CD4-positive, alpha-beta T cell treated with Interleukin-4 for 1 hour (primary cell): ENCODE measurements around the gene KRTAP1-4.
"Not testable (repeated sequence)": the region's sequence is repeated elsewhere in the genome, so short reads cannot be mapped to it uniquely, and the experiment has no call there.

ENCODE experiments used
- DNase-seq, 2 donors: peaks; one replicate each; pipeline ENCODE4 v3.0.0-alpha.2; 2020 to 2022

Gene KRTAP1-4

DNA sequence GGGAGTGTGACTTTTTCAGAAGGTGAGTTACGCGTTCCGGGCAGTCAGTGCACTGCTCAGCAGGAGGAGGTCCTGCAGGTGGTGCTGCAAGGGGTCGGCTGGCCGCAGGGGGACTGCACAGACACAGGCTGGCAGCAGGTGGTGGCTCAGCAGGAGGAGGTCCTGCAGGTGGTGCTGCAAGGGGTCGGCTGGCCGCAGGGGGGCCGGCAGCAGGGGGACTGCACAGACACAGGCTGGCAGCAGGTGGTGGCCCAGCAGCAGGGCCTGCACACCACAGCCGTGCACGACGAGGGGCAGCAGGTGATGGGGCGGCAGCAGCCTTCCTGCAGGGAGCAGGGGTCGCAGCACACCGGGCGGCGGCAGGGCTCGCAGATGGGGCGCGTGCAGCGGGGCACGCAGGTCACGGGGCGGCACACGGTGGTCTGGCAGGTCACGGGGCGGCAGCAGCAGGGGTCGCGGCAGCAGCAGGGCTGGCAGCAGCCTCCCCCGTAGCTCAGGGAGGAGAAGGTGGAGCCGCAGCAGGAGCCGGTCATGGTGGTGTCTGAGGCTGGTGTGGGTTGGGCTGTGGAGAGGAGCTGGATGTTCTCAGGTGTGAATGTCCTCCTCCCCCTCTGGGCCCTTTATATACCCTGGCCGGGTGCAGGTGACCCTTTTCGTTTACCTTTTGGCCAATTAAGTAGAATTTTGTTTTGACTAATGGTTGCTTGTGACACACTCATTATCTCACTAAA lies 16.9 kb upstream of the KRTAP1-4 start, which contains the start of gene KRTAP2-1:
Gene KRTAP2-1, minus strand, starts transcription at position 582 of the 731 bp plus-strand sequence. Its CDS starts 49 bp downstream, at position 533.
- not testable (repeated sequence) for DNase-seq

DNA sequence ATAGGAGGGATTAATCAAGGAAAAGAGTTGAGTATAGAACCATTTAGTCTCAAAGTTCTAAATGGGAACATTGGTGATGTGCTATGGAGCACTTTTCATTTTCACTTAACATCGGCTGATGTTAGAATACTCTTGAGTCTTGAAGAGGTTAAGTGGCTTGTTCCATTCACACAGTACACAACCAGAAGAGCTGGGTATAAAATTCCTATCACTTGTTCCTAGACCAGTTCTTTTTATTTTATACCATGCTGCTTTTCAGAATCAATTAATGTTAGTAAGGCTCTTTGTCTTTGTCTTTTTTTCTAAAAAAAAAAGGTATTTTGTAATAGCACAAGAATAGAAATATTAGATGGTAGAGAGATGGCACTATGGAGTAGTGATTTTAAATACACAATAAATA lies 13.0 kb upstream of the KRTAP1-4 start:
- no peak for DNase-seq

DNA sequence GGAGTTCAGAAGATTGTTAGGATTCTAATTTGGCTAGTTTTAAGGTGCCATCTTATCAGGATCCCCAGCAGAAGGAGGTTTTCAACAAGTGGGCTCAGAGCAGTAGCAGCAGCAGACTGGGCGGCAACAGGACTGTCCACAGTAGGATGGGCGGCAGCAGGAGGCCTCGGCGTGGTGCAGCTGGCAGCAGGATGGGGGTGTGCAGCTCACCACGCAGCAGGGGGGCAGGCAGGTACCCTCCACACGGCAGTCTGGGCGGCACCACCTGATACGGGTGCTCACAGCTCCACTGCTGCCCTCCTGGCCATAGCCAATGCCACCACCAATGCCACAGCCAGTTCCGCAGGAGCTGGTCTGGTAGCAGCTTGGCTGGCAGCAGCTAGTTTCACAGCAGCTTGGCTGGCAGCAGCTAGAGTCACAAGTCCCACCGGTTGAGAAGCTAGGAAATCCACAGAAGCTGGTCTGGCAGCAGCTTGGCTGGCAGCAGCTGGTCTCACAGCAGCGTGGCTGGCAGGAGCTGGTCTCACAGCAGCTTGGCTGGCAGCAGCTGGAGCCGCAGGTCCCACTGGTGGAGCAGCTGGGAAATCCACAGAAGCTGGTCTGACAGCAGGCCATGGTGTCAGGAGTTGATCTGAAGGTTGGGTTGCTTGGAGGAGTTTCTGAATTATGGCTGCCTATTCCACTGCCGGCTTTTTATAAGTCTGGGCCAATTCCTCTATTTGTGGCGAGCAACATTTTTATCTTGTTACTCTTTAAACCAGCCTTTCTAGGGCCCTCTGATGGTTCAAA lies 11.0 kb upstream of the KRTAP1-4 start, which contains the start of gene KRTAP1-1:
Gene KRTAP1-1, minus strand, starts transcription at position 668 of the 789 bp plus-strand sequence. Its CDS starts 53 bp downstream, at position 615.
- DNase-seq = not testable (repeated sequence)

DNA sequence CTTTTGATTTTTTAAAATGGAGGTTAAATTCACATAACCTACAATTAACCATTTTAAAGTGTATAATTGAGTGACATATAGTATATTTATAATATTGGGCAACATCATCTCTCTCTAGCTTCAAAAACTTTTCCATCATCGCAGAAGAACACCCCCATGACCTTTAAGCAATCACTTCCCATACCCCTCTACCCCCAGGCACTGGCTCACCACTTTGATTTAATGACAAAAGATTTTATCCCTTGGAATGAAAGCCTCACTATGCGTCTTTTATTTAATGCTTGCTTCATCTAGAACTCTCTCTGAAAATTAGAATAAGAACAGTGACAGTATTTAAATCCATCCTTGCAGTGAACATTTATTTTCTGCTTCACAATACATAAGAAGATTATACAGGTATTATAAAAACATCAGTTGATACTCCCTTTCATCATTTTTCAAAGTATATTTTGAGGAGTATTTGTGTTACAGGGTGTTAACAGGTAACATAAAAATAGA lies 7.9 kb upstream of the KRTAP1-4 start:
- DNase-seq = no peak

DNA sequence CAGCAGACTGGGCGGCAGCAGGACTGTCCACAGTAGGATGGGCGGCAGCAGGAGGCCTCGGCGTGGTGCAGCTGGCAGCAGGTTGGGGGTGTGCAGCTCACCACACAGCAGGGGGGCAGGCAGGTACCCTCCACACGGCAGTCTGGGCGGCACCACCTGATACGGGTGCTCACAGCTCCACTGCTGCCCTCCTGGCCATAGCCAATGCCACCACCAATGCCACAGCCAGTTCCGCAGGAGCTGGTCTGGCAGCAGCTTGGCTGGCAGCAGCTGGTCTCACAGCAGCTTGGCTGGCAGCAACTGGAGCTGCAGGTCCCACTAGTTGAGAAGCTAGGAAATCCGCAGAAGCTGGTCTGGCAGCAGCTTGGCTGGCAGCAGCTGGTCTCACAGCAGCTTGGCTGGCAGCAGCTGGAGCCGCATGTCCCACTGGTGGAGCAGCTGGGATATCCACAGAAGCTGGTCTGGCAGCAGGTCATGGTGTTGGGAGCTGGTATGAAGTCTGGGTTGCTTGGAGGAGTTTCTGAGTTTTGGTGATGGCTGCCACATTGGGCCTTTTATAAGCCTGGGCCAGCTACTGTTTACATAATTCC lies 4.4 kb upstream of the KRTAP1-4 start, which contains the start of gene KRTAP1-3:
Gene KRTAP1-3, minus strand, starts transcription at position 529 of the 590 bp plus-strand sequence. Its CDS starts 53 bp downstream, at position 476.
- DNase-seq = not testable (repeated sequence)

DNA sequence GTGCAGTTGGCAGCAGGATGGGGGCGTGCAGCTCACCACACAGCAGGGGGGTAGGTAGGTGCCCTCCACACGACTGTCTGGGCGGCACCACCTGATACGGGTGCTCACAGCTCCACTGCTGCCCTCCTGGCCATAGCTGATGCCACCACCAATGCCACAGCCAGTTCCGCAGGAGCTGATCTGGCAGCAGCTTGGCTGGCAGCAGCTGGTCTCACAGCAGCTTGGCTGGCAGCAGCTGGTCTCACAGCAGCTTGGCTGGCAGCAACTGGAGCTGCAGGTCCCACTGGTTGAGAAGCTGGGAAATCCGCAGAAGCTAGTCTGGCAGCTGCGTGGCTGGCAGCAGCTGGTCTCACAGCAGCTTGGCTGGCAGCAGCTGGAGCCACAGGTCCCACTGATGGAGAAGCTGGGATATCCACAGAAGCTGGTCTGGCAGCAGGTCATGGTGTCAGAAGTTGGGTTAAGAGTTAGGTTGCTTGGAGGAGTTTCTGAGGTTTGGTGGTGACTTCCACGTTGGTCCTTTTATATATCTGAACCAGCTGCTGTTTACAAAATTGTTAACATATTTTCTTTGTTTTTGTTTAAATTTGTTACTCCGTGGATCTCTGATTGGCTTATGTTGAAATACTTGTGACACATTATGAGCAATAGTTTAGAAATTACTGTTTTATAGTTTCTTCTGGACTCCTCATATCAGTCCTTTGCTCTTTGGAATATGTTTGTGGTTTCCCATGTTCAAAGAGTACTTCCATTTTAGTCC lies 3.1 kb downstream of the KRTAP1-4 start, which contains the start of gene KRTAP1-5:
Gene KRTAP1-5, minus strand, starts transcription at position 494 of the 757 bp plus-strand sequence. Its CDS starts 53 bp downstream, at position 441.
- DNase-seq = no peak

DNA sequence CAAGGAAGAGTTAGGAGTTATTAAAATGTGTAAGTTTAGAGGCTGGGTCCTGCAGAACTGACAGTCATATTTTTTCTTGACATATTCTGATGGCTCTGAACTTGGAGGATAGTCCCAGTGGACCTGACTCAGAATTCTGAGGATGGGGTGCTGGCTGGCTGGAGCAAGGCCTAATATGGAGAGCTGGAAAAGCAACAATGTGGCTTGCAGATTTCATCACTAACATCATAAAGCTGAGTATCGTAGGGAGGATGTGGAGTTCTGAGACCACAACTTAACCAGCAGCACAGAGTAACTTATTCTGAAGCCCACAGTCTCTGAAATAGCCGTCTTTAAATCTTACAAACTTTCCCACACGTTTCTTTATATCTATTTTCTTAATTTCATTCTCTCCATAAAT lies 5.3 kb downstream of the KRTAP1-4 start:
- DNase-seq = no peak

DNA sequence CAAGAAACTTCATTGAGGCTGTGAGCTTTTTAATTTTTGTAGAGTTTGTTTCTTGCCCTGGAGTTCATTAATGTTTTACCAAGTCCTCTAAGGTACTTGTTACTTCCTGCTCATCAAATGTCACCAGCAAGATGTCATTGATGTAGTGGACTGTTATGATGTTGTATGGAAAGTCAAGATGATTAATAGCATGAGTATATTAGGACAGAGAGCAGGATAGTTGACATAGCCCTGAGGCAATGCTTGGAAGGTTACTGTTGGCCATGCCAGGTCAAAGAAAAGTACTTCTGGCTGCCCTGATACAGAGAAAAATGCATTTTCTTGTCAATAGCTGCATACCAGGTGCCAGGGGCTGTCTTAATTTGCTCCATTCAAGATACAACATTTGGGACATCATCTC lies 9.7 kb downstream of the KRTAP1-4 start:
- DNase-seq = no peak

DNA sequence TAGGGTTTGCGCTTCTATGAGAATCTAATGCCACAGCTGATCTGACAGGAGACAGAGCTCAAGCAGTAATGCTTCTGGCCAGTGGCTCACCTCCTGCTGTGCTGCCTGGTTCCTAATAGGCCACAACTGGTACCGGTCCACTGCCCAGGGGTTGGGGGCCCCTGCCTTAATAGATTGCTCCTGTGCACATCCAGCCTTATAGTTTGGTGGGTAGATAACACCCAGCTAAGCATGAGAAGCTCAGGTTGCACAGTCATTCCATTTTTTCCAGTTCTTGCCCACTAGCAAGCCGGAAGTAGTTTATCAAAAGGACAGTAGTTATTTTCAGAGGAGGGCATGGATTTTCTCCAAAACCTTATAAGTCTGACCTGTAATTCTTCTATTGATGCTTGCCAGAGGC lies 10.6 kb downstream of the KRTAP1-4 start:
- no peak for DNase-seq

DNA sequence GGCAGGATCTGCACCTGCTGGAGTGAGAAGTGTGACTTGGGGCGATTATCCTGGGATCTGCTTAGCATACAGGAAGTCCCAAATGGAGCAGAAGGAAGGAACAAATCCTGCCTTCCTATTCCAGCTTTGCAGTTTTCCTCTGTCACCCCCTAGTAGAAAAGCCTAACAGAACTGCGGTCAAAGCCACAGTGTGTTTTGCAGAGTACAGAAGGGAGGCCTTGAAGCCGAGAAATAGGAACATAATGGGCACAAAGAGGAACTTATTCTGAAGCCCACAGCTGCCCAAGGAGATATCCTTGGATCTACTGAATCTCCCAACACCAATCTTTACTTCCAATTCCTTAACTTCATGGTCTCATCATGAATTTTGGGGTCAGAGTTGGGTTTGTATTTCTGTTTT lies 11.5 kb downstream of the KRTAP1-4 start:
- DNase-seq = no peak

DNA sequence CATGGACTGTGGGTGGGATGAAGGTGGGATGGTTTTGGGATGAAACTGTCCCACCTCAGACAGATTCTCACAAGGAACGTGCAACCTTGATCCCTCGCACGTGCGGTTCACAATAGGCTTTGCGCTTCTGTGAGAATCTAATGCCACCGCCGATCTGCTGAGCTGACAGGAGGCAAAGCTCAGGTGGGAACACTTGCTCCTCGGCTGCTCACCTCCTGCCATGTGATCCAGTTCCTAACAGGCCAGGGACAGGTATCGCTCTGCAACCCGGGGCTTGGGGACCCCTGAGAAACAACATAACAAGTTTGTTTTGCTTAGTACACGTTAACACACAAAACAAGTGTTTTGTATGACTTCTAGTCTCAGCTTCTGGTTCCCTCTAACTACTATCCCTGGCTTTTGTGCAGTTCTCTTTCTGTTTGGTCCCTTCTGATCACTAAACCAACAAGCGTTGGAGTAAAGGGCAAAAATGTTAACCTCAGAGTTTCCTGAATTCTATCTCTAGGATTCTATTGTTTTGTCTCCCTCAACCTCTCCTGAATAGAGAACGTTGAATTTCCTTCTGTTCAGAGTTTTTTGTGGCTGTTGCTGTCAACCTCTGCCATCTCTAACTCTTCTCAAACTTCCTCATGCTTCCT lies 13.3 kb downstream of the KRTAP1-4 start:
- DNase-seq = no peak

DNA sequence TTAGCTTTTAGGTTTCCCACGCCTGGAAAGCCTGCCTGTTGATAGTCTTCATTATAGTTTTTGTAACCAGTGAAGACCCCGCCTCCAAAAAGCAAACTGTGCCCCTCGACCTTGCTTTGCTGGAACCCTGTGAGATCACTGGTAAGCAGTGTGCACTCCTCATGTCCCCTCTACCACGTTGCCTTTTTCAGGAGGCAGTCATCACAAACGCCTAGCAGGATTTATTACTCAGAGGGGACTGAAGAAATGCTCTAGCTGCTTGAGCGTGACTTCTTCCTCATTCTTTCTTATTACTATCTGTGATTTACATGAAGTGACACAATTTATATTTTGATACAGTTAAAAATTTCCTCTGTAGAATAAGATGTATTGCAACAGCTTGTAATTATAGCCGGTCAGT lies 14.5 kb downstream of the KRTAP1-4 start:
- DNase-seq = no peak

DNA sequence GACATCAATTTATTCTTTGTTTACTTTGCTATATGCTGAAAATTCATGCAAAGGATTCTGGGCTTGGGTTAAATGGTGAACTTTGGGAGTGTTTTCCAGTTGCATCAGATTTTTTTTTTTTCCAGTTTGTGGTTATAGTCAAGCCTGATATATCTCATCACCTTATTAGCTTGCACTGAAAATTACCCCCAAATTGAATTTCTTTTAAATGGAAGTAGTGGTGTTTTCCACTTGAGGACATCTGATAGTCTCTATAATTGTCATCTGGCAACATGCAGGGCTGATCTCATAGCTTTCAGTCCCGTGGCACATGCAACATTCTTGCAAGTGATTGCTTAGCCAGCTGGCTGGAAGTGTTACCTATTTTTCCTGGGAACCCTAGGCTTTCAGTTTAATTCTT lies 16.4 kb downstream of the KRTAP1-4 start:
- no peak for DNase-seq

DNA sequence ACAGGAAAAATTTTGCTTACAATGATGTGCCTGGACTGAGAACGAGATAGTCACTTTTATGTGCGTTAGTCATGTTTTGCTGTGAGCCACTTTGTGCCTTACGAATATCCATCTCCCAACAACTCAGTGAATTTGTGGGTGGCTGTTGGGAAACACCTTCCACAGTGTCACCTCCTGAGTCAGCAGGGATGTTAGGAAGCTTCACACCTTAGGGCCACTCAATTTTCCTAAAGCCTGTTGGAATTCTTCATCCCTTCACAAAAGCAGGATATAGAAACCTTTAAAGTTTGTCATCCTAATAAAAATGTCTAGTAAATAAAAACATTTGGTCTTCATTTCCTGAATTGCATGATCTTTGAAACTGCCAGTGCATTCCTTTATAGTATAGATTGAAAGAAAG lies 16.8 kb downstream of the KRTAP1-4 start:
- no peak for DNase-seq

DNA sequence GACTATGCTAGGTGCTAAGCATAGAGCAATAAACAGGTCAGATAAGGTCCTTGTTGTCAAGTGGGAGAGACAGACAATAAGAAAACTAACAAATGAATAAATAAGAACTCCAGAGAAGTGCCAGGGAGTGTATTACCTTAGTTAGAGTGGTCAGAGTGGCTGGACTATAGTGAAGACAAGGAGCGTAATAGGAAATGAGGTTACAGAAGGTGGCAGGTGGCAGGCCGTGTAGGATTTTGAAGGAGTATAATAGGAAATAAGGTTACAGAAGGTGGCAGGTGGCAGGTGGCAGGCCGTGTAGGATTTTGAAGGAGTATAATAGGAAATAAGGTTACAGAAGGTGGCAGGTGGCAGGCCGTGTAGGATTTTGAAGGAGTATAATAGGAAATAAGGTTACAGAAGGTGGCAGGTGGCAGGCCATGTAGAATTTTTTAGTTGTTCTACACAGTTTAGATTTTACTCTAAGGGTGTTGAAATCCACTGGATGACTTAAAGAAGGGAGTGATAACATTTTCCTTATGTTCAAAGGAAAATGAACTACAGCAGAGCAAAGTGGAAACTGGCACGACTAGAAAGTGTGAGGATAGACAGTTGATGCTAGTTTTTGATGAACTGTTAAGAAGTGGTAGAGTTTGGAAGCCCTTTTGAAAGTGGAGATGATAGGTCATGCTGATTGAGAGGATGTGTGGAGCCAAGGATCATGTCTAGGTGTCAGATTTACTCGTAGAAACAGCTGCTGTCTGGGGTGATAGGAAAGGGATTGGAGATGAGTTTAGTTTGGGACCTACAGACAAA lies 17.5 kb downstream of the KRTAP1-4 start:
- DNase-seq = no peak

DNA sequence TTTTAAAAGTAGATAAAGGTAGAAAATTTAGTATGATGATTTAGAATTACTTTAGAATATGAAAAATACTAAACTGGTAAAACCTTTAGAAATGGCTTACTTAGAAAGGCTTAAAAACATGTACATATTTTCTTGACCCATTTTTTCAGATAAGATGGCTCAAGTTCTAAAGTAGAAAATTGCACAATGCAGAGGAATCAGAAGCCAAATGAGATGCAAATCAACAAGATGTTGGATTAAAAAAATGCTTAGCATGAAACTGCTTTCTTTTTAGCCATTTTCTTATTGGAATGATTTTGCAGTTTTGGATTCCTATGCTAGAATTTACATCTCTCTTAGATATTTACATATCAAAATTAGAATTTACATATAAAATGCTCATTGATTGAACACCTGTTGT lies 19.6 kb downstream of the KRTAP1-4 start:
- no peak for DNase-seq

DNA sequence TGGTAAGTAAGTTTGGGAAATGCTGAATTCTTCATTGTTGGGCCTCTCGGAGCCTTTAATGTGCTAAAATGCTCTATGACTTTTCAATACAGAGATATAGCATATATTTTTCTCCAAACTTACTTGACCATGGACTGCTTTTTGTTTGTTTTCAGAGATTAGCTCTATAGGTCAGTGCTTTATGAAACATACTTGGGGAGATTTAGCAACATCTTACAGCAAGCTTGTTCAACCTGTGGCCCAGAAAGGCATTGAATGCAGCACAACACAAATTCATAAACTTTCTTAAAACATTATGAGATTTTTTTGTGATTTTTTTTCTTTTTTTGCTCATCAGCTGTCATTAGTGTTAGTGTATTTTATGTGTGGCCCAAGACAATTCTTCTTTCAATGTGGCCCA lies 20.1 kb downstream of the KRTAP1-4 start:
- DNase-seq = no peak

DNA sequence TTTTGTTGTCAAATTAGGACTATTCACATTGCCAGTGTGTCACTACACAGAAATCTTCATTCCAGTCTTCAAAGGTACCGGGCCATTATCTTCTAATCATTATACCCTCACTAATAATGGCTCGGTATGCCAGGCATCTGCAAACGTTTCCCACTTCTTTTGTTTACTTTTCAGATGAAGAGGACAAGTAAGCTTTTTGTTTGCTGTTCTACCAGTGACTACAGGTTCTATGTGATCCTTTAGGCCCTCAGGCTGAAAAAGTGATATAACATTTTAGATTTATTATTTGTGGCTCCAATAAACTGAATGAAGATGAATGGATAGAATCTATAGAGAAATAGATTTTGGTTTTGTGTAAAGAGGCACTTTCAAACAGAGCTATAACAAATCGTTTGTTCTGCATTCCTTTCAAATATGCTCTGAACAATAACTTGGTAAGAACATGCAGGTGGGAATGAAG lies 20.7 kb downstream of the KRTAP1-4 start:
- no peak for DNase-seq

DNA sequence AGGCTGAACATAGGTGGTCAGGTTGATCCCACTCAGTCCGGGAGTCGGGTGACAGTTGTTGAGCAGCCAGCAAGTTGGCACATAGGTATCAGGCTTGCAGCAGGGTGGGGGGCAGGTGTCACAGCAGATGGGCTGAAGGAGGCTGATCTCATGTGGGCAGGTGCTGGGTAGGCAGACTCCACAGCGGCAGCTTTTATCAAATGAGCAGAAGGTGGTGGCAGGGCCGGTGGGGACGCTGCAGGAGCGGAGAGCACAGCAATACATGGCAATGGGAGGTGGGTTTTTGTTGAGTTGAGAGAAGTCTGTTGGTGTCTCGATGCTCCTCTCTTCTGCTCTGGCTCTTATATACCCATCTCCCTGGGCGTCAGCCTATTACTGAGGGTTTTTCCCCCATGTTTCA lies 21.2 kb downstream of the KRTAP1-4 start, which contains the start of gene KRTAP3-1:
Gene KRTAP3-1, minus strand, starts transcription at position 318 of the 400 bp plus-strand sequence. Its CDS starts 54 bp downstream, at position 264.
- no peak for DNase-seq

DNA sequence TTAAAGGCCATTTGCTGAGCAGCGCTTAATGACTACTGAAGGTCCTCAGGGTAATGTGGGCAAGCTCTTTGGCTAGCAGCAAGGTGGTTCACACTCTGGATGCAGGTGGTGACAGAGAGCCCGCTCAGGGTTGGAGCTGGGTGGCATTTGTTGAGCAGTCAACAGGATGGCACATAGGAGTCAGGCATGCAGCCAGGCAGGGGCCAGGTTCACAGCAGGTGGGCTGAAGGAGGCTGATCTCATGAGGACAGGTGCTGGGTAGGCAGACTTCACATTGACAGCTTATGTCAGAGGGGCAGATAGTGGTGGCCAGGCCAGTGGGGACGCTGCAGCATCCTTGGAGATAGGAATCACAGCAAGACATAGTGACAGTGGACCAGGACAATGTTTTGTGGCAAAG lies 25.6 kb downstream of the KRTAP1-4 start:
- DNase-seq = no peak

DNA sequence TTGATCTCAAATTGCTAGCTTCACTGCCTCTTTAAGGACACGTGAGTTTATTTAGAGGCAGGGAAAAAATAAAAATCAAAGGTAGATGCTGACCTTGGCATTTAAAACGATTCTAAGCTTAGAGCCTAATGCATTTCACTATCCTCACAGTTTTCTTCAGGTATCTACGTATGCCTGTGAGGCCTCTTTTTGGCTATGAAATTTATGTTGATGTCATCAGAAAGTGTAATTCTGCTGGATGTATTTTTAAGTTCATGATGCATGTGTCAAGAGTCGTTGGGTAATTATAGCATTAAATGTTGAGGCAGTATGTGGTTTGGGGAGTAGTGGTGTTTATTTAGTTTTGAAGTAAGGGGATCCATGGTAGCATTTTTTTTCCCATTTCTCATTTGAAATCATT lies 26.1 kb downstream of the KRTAP1-4 start:
- no peak for DNase-seq
